CD4-positive, CD25-positive, alpha-beta regulatory T cell (primary cell): ENCODE measurements around the gene PSME3. TPM values are rescaled to one million over a fixed set of nuclear protein-coding genes. Genes with fewer than 3 reads are reported as not detected.

Source experiments
- ATAC-seq, 2 donors: fragments of 150-1000 bp; cut with Tn5 transposase; one replicate each; pipeline ENCODE4 v1.10.0; 2021; ENCODE audit warnings: low read depth in 2 of 2, moderate number of reproducible peaks in 2 of 2, moderate library complexity in 1 of 2
- DNase-seq, 3 donors: peaks; one replicate each; pipeline versions ENCODE4 v3.0.0 to v3.0.0-alpha.2; 2012 to 2022; ENCODE audit warnings: mixed read lengths in 1 of 3
- H3K27ac ChIP-seq: one replicate; pipeline ENCODE4 v1.7.0; 2013; ENCODE audit warnings: mild to moderate bottlenecking, low read length; ENCODE audit not compliant: insufficient read depth, poor library complexity, severe bottlenecking
- H3K27me3 ChIP-seq: one replicate; pipeline ENCODE4 v1.7.0; 2013; ENCODE audit warnings: low read length; ENCODE audit not compliant: control insufficient read depth, insufficient read depth
- H3K36me3 ChIP-seq: one replicate; pipeline ENCODE4 v1.7.0; 2013; ENCODE audit warnings: mild to moderate bottlenecking, low read length, moderate library complexity; ENCODE audit not compliant: control insufficient read depth, insufficient read depth
- H3K4me1 ChIP-seq: 2 replicates; pipeline ENCODE4 v1.7.0; 2013; ENCODE audit warnings: mild to moderate bottlenecking, low read length; ENCODE audit not compliant: insufficient read depth, control insufficient read depth, poor library complexity, severe bottlenecking
- H3K4me3 ChIP-seq: one replicate; pipeline ENCODE4 v1.7.0; 2013; ENCODE audit warnings: low read depth, mild to moderate bottlenecking, low read length, moderate library complexity
- H3K9me3 ChIP-seq, 2 experiments: 1 replicate in 1 of 2; 2 replicates in 1 of 2; pipeline ENCODE4 v1.7.0; 2013; ENCODE audit warnings: low read length in 2 of 2, mild to moderate bottlenecking in 1 of 2, moderate library complexity in 1 of 2; ENCODE audit not compliant: control insufficient read depth in 2 of 2
- H3K27ac Mint-ChIP-seq, 3 donors: one replicate each; pipeline ENCODE4 v1.8.0; 2020 to 2022; ENCODE audit warnings: mild to moderate bottlenecking in 3 of 3, mixed read lengths in 3 of 3, moderate library complexity in 2 of 3
- H3K27me3 Mint-ChIP-seq: one replicate; pipeline ENCODE4 v1.8.0; 2022; ENCODE audit warnings: mild to moderate bottlenecking, mixed read lengths
- H3K36me3 Mint-ChIP-seq: one replicate; pipeline ENCODE4 v1.8.0; 2020; ENCODE audit warnings: mixed read lengths
- H3K4me1 Mint-ChIP-seq, 4 donors: one replicate each; pipeline ENCODE4 v1.8.0; 2020 to 2022; ENCODE audit warnings: mixed read lengths in 4 of 4, mild to moderate bottlenecking in 1 of 4
- H3K4me3 Mint-ChIP-seq, 4 donors: one replicate each; pipeline ENCODE4 v1.8.0; 2020 to 2022; ENCODE audit warnings: mild to moderate bottlenecking in 4 of 4, mixed read lengths in 4 of 4, moderate library complexity in 3 of 4
- H3K9me3 Mint-ChIP-seq, 7 donors: one replicate each; pipeline ENCODE4 v1.8.0; 2020 to 2022; ENCODE audit warnings: mixed read lengths in 7 of 7, mild to moderate bottlenecking in 3 of 7, moderate library complexity in 2 of 7
- polyA plus RNA-seq, 4 donors: library from polyadenylated mRNA; unstranded; fragments of 300-500 nt; fragmentation: Illumina TruSeq; gene quantifications; one replicate each; pipeline ENCODE4 v1.2.3, GENCODE V29; 2021
- total RNA-seq: library from RNA; stranded (reverse); gene quantifications from one replicate; pipeline ENCODE4 v1.2.3, GENCODE V29; 2022

PSME3 gene
- total and polyA plus RNA-seq, 5 donors from 2014 or later, result 66.7 to 129 (median 126) TPM

- Histone ChIP-seq H3K9me3 (no peaks in the 10 kb centered on the region), H3K36me3 (peaks cover 59% of the 10 kb centered on the region), H3K4me1 (peaks cover 12% of the 10 kb centered on the region), H3K4me3 (no peak overlapping the region), H3K27ac (no peak overlapping the region), H3K27me3 (no peaks in the 10 kb centered on the region)
- H3K36me3 Mint-ChIP-seq, result peaks cover 31% of the 10 kb centered on the region
- DNase-seq (peak; percentile 49 to 75 (median 50)), ATAC-seq (no peak)
- peaks cover 5% of the 10 kb centered on the region for H3K27me3 Mint-ChIP-seq
- H3K9me3 Mint-ChIP-seq, result peaks cover 0 to 1% (median 0%) of the 10 kb centered on the region in 7 donors
- H3K27ac Mint-ChIP-seq, result peak overlapping the region in 2 of 3 donors; percentile 11 to 42
- peak overlapping the region in 2 of 4 donors; percentile 11 to 73 for H3K4me3 Mint-ChIP-seq
- H3K4me1 Mint-ChIP-seq, result peaks cover 8 to 47% (median 19%) of the 10 kb centered on the region in 4 donors
Measured at GRCh38 chr17:42819939-42820535, 13.2 kb upstream of the PSME3 start.

- DNase-seq (no peak), ATAC-seq (no peak)
- peaks cover 8 to 49% (median 19%) of the 10 kb centered on the region in 4 donors for H3K4me1 Mint-ChIP-seq
- peaks cover 26% of the 10 kb centered on the region for H3K36me3 Mint-ChIP-seq
- Histone ChIP-seq H3K36me3 (peaks cover 48% of the 10 kb centered on the region), H3K27me3 (no peaks in the 10 kb centered on the region), H3K4me3 (no peak overlapping the region), H3K9me3 (no peaks in the 10 kb centered on the region), H3K27ac (no peak overlapping the region), H3K4me1 (peaks cover 12% of the 10 kb centered on the region)
- H3K9me3 Mint-ChIP-seq, result peaks cover 0 to 1% (median 0%) of the 10 kb centered on the region in 7 donors
- H3K4me3 Mint-ChIP-seq, result peak overlapping the region in 3 of 4 donors; percentile 43 to 67 (median 56)
- H3K27me3 Mint-ChIP-seq, result peaks cover 5% of the 10 kb centered on the region
- no peak overlapping the region for H3K27ac Mint-ChIP-seq
Measured at GRCh38 chr17:42821176-42821575, 12.0 kb upstream of the PSME3 start.

GRCh38 chr17:42827472-42827871 lies 5.7 kb upstream of the PSME3 start:
- Mint-ChIP-seq H3K27me3 (peaks cover 24% of the 10 kb centered on the region), H3K27ac (no peak overlapping the region), H3K4me3 (no peak overlapping the region), H3K36me3 (peaks cover 3% of the 10 kb centered on the region), H3K4me1 (peaks cover 2 to 29% (median 8%) of the 10 kb centered on the region in 4 donors), H3K9me3 (peaks cover 0 to 1% (median 0%) of the 10 kb centered on the region in 7 donors)
- DNase-seq (no peak), ATAC-seq (no peak)
- peaks cover 3% of the 10 kb centered on the region for H3K27me3 ChIP-seq
- H3K9me3 ChIP-seq, result no peaks in the 10 kb centered on the region
- peaks cover 12% of the 10 kb centered on the region for H3K4me1 ChIP-seq
- no peaks in the 10 kb centered on the region for H3K36me3 ChIP-seq
- H3K27ac ChIP-seq, result no peak overlapping the region
- no peak overlapping the region for H3K4me3 ChIP-seq

- Histone ChIP-seq H3K27me3 (peaks cover 3% of the 10 kb centered on the region), H3K4me3 (no peak overlapping the region), H3K36me3 (peaks cover 5% of the 10 kb centered on the region), H3K9me3 (no peaks in the 10 kb centered on the region), H3K4me1 (peaks cover 13% of the 10 kb centered on the region), H3K27ac (no peak overlapping the region)
- H3K4me1 Mint-ChIP-seq, result peaks cover 8 to 29% (median 14%) of the 10 kb centered on the region in 4 donors
- H3K9me3 Mint-ChIP-seq, result peaks cover 0 to 3% (median 0%) of the 10 kb centered on the region in 7 donors
- H3K36me3 Mint-ChIP-seq, result peaks cover 3% of the 10 kb centered on the region
- peak overlapping the region in 2 of 3 donors; percentile 45 to 81 for H3K27ac Mint-ChIP-seq
- ATAC-seq (no peak), DNase-seq (no peak)
- H3K4me3 Mint-ChIP-seq, result peak overlapping the region in 3 of 4 donors; percentile 9 to 99 (median 75)
- H3K27me3 Mint-ChIP-seq, result peaks cover 19% of the 10 kb centered on the region
Measured at GRCh38 chr17:42830971-42831370, 2.2 kb upstream of the PSME3 start.

- Mint-ChIP-seq H3K9me3 (peaks cover 0 to 3% (median 0%) of the 10 kb centered on the region in 7 donors), H3K4me3 (peak overlapping the region; percentile 95 to 99 (median 98)), H3K4me1 (peaks cover 8 to 29% (median 14%) of the 10 kb centered on the region in 4 donors), H3K36me3 (peaks cover 7% of the 10 kb centered on the region), H3K27me3 (peaks cover 14% of the 10 kb centered on the region), H3K27ac (peak overlapping the region; percentile 97 to 99 (median 98))
- ATAC-seq (peak; percentile 3 to 5), DNase-seq (no peak)
- H3K27ac ChIP-seq, result peak overlapping the region; percentile 94
- no peaks in the 10 kb centered on the region for H3K27me3 ChIP-seq
- H3K36me3 ChIP-seq, result peaks cover 10% of the 10 kb centered on the region
- H3K4me1 ChIP-seq, result peaks cover 13% of the 10 kb centered on the region
- H3K9me3 ChIP-seq, result no peaks in the 10 kb centered on the region
- peak overlapping the region; percentile 97 for H3K4me3 ChIP-seq
Measured at GRCh38 chr17:42832213-42832933, 824 bp upstream of the PSME3 start.

- H3K4me3 ChIP-seq, result peak overlapping the region; percentile 97
- H3K27me3 ChIP-seq, result no peaks in the 10 kb centered on the region
- Mint-ChIP-seq H3K27me3 (peaks cover 5% of the 10 kb centered on the region), H3K4me3 (peak overlapping the region; percentile 95 to 99 (median 98)), H3K36me3 (peaks cover 16% of the 10 kb centered on the region), H3K9me3 (peaks cover 0 to 3% (median 0%) of the 10 kb centered on the region in 7 donors), H3K27ac (peak overlapping the region; percentile 85 to 99 (median 98)), H3K4me1 (peaks cover 8 to 29% (median 20%) of the 10 kb centered on the region in 4 donors)
- DNase-seq (no peak), ATAC-seq (no peak)
- H3K36me3 ChIP-seq, result peaks cover 25% of the 10 kb centered on the region
- H3K4me1 ChIP-seq, result peaks cover 13% of the 10 kb centered on the region
- H3K27ac ChIP-seq, result peak overlapping the region; percentile 94
- H3K9me3 ChIP-seq, result no peaks in the 10 kb centered on the region
Measured at GRCh38 chr17:42833767-42834422, 698 bp downstream of the PSME3 start.

GRCh38 chr17:42835732-42836131 lies 2.5 kb downstream of the PSME3 start:
- peaks cover 0 to 3% (median 0%) of the 10 kb centered on the region in 7 donors for H3K9me3 Mint-ChIP-seq
- no peak for ATAC-seq
- Histone ChIP-seq H3K4me1 (peaks cover 13% of the 10 kb centered on the region), H3K4me3 (no peak overlapping the region), H3K27me3 (no peaks in the 10 kb centered on the region), H3K36me3 (peaks cover 42% of the 10 kb centered on the region), H3K9me3 (no peaks in the 10 kb centered on the region), H3K27ac (no peak overlapping the region)
- peak overlapping the region in 1 of 3 donors; percentile 52 for H3K27ac Mint-ChIP-seq
- H3K4me1 Mint-ChIP-seq, result peaks cover 8 to 29% (median 19%) of the 10 kb centered on the region in 4 donors
- DNase-seq, result no peak
- H3K36me3 Mint-ChIP-seq, result peaks cover 23% of the 10 kb centered on the region
- peak overlapping the region in 1 of 4 donors; percentile 44 for H3K4me3 Mint-ChIP-seq
- no peaks in the 10 kb centered on the region for H3K27me3 Mint-ChIP-seq
